GM10248 (cell line): ENCODE measurements around the gene SYT8.
A peak's percentile ranks its signal among the peaks of the same experiment; 100 is the strongest.

ENCODE experiments used
- CTCF ChIA-PET: fragments of 300-600 bp; sonication (Branson Sonifier 250); formaldehyde crosslinking; extraction: SDS; loops from one replicate; lab custom pipeline; 2021; ENCODE audit warnings: antibody characterized with exemption; lab: Yijun Ruan, JAX
- POLR2A ChIA-PET: fragments of 350-650 bp; sonication (Branson Sonifier 250); formaldehyde crosslinking; extraction: SDS; loops from one replicate; lab custom pipeline; 2020; ENCODE audit warnings: antibody characterized with exemption; lab: Yijun Ruan, JAX
- DNase-seq: peaks from one replicate; pipeline ENCODE4 v3.0.0; 2012; ENCODE audit errors: extremely low spot score
- TF ChIP-seq, protein P1 (sequence below): IDR thresholded peaks from 2 replicates; pipeline ENCODE4 v1.5.1; 2012; ENCODE audit warnings: mild to moderate bottlenecking, low read depth; ENCODE audit errors: extremely low read depth, missing control alignments, control extremely low read depth

The SYT8 gene

DNA sequence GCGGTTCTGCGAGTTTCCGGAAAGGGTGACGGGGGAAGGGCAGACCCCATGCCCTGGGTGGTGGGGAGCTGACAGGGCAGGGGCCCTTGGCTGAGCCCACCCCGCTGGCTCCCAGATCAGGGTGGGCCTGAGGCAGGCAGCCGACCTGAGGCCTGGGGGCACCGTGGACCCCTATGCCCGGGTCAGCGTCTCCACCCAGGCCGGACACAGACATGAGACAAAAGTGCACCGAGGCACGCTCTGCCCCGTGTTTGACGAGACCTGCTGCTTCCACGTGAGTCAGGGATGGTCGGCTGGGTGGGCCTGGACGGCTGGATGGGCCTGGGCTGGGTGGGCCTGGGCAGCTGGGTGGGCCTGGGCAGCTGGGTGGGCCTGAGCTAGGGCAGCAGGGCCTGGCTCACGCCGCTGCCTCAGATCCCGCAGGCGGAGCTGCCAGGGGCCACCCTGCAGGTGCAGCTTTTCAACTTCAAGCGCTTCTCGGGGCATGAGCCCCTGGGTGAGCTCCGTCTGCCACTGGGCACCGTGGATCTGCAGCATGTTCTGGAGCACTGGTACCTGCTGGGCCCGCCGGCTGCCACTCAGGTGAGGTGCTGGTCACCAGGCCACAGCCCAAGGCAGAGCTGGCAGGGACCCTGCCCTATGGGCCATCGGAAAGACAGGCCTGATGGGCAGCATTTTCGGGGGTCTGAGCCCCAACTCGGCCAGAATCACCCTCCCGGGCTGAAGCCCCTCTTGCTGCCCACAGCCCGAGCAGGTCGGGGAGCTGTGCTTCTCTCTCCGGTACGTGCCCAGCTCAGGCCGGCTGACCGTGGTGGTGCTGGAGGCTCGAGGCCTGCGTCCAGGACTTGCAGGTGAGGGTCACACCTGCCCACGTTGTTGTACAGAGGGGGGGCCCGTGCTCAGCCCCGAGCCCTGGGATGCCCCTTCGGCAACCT lies 1.5 kb downstream of the SYT8 start:
- CTCF ChIA-PET, result interaction anchor here (0.8 to 7.6 kb wide), 22 partner anchors 10 to 321 kb away, joined by 3 to 352 read pairs (median 4); partner anchors contain the start of gene KRTAP5-6
- POLR2A ChIA-PET, result interaction anchor here (0.5 kb wide), 1 partner anchor 541 kb away, joined by 3 read pairs; no protein-coding TSS in a partner anchor
- no peak for DNase-seq
- TF ChIP-seq, protein P1, sequence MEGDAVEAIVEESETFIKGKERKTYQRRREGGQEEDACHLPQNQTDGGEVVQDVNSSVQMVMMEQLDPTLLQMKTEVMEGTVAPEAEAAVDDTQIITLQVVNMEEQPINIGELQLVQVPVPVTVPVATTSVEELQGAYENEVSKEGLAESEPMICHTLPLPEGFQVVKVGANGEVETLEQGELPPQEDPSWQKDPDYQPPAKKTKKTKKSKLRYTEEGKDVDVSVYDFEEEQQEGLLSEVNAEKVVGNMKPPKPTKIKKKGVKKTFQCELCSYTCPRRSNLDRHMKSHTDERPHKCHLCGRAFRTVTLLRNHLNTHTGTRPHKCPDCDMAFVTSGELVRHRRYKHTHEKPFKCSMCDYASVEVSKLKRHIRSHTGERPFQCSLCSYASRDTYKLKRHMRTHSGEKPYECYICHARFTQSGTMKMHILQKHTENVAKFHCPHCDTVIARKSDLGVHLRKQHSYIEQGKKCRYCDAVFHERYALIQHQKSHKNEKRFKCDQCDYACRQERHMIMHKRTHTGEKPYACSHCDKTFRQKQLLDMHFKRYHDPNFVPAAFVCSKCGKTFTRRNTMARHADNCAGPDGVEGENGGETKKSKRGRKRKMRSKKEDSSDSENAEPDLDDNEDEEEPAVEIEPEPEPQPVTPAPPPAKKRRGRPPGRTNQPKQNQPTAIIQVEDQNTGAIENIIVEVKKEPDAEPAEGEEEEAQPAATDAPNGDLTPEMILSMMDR, result no peak

DNA sequence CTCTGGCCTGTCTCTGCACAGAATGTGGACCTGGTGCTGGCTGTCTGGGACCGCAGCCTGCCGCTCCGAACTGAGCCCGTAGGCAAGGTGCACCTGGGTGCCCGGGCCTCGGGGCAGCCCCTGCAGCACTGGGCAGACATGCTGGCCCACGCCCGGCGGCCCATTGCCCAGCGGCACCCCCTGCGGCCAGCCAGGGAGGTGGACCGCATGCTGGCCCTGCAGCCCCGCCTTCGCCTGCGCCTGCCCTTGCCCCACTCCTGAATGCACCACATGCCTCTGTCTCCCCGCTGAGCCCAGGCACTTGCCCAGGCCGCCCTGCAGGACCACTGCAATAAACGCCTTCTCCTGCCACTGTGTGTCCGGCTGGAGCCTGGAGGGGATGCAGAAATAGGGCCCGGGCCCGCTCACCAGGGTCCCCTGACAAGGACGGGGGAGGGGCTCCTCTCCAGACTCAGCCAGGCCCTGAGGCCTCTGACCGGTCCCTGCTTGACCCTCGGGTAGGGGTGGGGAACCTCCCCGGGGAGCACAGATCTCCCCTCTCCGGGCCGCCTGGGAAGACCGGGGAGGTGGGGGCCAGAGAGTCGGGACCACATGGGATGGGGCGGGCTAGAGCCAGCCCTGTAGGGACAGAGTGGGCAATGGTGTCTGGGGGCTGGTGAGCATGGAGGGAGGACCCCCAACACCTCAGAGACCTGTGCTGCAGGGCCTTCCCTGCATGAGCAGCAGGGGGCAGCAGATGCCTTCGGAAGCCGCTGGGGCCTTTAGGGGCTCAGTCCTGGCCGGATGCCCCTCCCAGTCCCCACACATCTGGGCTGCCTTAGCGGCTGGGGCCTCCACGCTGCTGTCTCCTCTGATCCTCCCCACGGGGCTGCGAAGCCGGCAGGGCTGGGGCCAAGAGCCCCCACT lies 2.6 kb downstream of the SYT8 start:
- POLR2A ChIA-PET, result no interaction called here
- peak; percentile 89 for DNase-seq
- CTCF ChIA-PET, result interaction anchor here (1.1 to 7.6 kb wide), 12 partner anchors 13 to 313 kb away, joined by 3 to 352 read pairs (median 7); partner anchors contain the start of gene KRTAP5-6
- TF ChIP-seq, protein P1, result peak; percentile 94

DNA sequence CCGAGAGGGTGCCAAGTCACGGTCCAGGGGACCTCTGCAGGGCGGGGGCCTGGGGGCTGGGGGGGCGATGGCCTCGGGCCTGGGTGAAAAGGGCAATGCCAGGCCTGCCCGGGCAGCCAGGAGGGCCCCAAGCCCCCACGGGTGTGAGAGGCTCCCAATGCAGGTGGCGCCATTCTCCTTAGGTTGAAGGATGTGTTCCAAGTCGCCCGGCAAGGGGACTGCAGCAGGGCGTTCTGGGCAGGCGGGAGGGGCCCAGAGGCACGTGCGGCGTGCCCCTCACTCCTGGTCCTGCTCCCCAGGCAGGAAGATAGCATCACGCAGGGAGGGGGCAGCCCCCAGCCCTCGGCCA lies 3.3 kb downstream of the SYT8 start:
- no peak for DNase-seq
- POLR2A ChIA-PET, result no interaction called here

DNA sequence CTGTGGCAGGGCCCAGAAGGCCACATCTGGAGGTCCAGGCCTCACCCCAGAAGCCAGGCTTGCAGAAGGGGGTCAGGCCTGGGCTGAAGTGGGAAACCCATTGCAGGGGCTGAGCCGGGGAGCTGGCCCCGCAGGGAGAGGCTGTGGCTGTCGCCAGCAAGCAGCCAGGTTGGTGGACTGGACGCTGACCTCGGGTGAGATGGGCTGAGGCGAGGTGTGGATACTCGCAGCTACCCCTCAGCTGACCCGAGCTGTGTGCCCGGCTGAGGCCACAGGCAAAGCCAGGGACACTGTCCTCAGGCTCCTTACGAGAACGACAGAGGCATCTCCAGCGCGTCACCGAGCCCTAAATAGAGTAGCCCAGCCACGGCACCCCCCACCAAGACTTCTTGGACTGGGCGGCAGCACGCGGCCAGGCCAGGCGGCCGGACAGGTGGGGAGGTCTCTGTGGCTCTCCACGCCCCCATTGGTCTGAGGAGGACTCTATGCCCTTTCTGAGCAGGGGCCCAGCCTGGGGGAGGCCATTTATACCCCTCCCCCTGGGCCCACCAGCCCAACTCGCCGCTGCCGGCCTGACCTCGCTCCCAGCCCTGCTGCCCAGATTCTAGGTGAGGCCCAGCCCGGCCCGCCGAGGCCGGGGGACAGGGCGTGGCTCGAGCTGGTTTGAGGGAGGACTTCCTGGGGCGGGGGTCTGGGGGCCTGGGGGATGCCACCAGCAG lies 3.8 kb downstream of the SYT8 start, which contains the start of gene TNNI2:
Gene TNNI2, plus strand, starts transcription at position 556 of the 719 bp plus-strand sequence. CDS start 716 bp downstream, outside the sequence.
- ChIA-PET POLR2A (no interaction called here), CTCF (interaction anchor here (0.7 to 1.9 kb wide), 9 partner anchors 10 to 318 kb away, joined by 3 to 20 read pairs (median 4); no protein-coding TSS in a partner anchor)
- DNase-seq, result no peak
- TF ChIP-seq, protein P1, result no peak

More for the DNA sequence above, 3.3 kb downstream of the SYT8 start:
- TF ChIP-seq, protein P1, result peak; percentile 6
- CTCF ChIA-PET, result interaction anchor here (0.8 to 1.9 kb wide), 8 partner anchors 12 to 319 kb away, joined by 3 to 20 read pairs (median 4); no protein-coding TSS in a partner anchor

DNA sequence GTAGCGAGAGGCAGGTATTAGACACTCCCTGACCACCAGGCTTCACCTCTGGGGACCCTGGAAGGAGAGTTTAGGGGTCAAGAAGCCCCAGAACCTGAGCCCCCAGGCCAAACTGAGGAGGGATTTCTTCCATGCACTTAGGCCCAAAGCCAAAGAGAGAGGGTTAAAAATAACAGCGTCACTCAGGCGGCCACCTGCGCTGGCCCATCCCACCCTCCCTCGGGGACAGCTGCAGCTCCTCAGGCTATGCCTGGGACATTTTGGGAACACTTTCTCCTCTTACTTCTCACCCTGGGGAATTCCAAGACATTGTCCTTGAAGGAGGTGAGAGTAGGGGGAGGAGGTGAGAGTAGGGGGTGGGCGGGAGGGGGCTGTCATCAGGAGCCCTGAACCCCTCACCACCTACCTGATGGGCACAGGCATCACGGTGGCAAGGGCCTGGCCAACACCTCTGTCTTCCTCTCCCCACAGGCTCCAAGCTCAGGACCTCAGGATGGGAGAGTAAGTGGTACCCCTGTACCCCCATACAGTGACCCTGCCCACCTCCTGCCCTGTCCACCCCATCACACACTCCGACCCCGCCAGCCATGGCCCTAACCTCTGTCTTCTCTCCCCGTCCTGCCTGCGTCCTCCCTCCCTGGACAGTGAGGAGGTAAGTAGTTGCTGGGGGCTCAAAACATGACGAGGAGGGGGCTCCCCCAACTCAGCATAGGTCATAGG lies 4.6 kb downstream of the SYT8 start:
- DNase-seq, result no peak
- TF ChIP-seq, protein P1, result no peak
- ChIA-PET POLR2A (no interaction called here), CTCF (interaction anchor here (1.2 to 1.9 kb wide), 5 partner anchors 146 to 317 kb away, joined by 3 to 20 read pairs (median 6); no protein-coding TSS in a partner anchor)
